GM18867 (cell line): ENCODE results near the gene KRT33B.
A peak's percentile ranks its signal among the peaks of the same experiment; 100 is the strongest.
"Not testable (repeated sequence)": the region's sequence is repeated elsewhere in the genome, so short reads cannot be mapped to it uniquely, and the experiment has no call there.

ENCODE experiments used
- ATAC-seq: cut with Tn5 transposase; IDR thresholded peaks from one replicate; pipeline ENCODE4 v1.9.1; 2021; ENCODE audit warnings: mild to moderate bottlenecking, moderate library complexity; ENCODE audit not compliant: unreplicated experiment

Gene KRT33B

DNA sequence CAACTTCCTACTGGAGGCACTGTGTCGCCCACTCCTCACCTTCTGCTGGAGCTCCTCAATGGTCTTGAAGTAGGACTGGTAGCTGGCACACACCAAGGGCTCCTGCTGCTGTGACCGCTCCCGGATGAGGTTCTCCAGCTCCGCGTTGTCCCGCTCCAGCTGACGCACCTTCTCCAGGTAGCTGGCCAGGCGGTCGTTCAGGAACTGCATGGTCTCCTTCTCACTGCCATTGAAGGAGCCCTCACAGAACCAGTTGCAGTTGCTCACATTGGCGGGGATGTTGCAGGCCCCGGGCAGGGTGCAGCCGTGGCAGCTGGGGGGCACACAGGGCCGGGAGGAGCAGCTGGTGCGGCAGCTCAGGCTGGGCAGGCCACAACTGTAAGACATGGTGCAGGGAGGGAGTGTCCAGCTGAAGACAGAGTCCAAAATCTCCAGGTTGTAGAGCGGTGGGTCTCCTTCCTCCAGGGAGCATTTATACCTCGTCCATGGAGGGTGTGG lies 19.2 kb downstream of the KRT33B start, which contains the start of gene KRT33A:
TSS of gene KRT33A (minus strand) at position 448 of the 498 bp plus-strand sequence. CDS start at position 387, 61 bp downstream.
- not testable (repeated sequence) for ATAC-seq

DNA sequence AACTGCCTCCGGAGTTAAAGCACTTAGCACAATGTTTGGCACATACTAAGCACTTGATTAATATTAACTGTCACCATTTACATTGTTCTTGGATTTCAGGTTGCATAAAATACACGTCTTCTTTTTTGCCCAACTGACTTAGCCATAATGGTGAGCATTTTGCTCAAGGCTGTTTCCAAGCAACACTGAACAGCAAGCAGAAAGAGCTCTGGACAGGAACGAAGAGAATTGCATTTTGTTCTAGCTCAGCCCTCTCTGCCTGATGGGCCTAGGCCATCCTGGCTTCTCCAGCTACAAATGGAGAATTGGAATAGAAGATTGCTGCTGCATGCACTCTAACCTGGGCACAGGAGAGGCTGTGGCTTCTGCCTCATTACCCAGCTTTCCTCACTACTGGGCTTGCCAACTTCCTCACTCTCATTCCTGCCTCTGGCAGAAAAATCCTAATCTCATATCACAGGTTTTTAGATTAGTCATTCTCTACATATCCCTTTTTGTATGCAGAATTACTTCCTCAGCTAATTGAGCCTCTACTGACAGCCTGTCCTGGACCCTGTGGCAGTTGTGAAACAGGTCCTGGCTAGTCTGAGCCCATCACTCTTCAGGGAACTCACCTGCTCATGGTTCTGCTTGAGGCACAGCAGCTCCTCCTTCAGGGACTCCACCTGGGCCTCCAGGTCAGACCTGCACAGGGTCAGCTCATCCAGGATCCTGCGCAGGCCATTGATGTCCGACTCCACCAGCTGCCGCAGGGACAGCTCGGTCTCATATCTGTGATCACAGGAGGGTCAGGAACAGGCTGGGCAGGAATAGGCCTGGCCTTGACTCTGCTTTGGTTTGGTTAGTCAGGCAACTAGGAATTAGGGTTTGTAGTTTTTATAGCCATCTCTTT lies 21.5 kb downstream of the KRT33B start:
- no peak for ATAC-seq

DNA sequence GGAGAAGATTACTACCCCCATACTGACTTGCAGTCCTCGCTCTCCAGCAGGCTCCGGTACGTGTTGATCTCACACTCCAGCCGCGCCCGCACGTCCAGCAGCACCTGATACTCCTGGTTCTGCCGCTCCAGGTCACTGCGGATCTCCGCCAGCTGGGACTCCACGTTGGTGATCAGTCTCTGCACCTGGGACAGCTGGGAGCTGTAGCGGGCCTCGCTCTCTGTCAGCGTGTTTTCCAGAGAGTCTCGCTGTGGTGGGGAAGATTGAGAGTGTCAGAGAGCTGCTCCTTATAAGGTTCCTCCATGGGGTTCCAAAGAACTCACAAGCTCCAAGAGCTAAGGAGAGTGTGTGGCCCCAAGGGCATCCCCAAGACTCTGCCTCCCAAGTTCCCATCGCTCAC lies 23.2 kb downstream of the KRT33B start:
- not testable (repeated sequence) for ATAC-seq

DNA sequence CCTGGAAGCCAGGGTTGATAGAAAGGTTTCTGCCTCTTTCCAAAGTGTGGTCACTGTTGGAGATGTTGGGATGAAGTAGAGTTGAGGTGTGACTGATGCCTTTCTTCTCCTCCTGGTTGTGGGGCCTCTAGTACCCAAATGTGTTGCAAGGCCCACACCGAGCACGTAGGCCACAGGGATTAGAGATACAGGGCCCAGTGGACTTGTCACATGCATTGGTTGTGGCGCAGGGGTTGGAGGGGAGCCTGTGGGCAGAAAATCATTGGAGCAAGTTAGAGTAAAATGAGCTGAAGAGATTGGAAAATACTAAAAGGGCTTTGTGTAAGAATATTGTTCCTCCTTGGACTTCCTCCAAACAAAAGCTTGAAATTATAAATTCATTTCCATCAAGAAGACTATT lies 23.6 kb downstream of the KRT33B start:
- ATAC-seq: no peak

DNA sequence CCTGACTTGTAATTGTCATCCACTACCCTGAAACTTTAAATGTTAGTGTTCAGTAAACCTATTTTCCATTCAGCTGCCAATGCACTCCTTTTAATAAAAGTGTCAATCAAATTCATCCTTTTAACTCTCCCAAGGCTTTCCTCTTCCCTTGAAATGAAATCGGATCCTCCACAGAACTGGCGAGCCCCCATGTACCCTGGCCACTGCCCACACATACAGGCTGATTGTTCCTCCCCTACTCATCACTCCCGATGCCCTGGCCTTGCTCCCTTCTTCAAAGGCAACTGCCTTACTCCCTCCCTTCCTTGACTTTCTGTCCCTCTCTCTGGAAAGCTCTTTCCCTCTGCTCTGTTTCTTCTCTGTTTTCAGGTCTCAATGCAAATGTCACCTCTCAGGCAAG lies 26.6 kb downstream of the KRT33B start:
- ATAC-seq: no peak

DNA sequence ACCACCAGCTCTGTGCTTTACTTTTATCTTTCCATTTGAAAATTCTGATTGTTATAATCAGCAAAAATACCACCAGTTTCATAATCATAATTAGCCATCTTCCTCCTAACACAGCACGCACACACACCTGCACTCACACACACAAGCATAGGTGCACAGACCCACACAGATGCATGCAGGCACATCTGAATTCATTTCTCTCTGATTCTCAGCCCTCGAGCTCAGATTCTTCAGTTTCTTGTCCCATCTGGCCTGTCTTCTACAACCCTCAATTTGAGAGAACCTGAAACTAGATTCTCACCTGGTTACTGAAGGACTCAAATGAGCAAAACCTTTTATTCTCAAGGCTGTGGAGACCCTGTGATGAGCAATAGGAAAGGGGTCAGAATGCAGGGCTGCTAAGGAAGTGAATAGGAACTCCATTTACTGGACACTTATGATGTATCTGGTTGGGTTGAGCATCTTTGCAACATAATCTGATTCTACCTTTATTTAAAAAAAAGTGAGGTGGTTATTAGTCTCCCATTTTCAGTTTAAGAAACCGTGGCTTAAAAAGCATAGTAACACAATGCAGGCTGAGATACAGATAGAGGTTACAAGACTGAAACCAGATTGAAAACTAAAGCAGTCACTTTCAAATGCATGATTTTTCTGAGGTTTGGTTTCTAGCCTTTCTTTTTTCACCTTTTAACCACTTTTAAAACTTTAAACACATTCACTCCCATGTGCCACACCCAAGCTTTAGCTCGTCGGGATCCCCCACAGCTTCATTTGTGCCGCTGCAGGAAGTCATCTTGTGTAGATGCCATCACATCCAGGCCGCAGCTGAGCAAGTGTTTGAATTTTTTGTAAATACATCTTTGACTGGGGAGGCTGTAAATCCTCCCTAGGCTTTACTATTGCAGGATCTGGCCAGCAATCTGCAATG lies 28.4 kb downstream of the KRT33B start:
- peak; percentile 50 for ATAC-seq

DNA sequence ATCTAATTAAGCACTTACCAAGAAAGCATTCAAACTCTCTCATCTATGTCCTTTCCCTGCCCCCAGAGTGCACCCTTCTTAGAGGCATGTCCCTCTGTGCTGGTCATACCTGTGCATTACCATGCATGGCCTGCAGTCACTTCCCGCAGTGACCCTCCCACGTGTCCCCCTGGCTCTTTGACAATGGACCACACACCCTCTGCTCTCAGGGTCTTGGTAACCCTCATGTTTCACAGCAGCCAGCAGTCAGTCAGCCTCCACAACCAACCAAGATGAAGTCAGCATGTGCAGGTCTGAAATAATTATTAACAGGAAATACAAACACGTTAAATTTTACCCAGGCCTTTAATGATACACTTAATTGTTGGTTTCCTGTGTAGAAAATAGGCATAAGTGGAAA lies 29.1 kb downstream of the KRT33B start:
- no peak for ATAC-seq

DNA sequence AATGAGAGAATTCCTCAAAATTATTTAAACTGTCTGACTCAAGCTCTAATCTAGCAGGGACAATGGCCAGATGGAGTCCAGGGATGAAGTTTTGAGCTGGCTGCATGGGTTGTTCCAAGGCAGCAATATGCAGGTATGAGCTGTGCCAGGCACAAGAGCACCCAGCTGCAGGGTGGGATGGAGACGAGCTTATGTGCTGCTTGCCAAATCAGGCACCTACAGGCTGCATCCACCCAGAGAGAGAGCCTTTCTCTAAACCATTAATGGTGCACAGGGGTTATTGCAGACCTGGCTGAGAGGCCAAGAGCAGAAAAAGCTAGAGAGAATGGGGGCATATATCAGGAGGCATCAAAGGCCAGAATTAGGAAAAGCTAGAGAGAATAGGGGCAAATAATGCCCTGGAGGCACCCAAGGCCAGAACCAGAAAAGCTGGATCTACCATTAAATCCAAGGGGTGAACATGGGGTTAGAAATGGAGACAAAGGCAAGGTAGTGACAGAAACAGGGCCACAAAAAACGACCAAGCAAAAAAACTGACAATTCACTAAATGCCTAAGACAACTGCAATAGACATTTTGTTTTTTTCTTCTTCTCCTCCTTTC lies 29.9 kb downstream of the KRT33B start:
- no peak for ATAC-seq

DNA sequence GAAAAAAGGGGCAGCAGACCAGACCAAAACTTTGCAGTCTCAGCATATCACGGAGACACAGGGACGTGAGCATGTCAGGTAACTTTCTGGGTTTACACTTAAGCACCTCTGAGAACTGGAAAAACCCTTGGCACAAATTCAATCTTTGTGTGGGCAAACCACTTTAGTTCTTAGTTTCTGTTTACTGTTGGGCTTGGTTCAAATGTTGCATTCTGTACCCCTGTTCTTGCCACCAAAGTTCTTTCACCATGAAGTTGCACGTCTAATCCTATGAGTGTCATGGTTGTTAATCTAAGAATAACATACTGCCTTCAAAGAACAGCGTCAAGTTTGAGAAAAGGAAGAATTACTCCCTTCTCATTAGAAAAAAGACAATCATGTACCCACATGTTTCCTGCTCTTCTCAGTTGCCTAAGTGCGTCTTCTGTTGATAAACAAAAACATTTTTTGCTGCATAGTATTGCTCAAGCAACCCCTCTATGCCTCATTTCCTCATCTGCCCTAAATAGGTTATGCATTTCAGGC lies 30.6 kb downstream of the KRT33B start:
- no peak for ATAC-seq

DNA sequence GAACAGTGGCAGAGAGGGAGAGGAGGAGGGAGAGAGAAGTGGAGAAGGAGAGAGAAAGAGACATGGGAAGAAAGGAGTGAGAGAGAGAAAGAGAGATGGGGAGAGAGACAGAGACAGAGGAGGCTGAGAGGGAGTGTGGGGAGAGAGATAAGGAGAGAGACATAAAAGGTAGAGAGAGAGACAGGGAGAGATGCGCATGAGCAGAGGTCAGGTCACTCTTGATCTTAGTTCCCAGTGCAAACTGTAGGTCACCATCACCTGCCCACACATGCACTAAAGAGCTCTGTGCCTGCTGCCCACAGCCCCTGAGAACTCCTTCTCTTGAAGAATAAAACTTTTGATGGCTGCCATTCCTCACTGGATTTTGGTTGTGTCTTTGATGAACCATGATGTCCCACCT lies 33.9 kb downstream of the KRT33B start:
- no peak for ATAC-seq

DNA sequence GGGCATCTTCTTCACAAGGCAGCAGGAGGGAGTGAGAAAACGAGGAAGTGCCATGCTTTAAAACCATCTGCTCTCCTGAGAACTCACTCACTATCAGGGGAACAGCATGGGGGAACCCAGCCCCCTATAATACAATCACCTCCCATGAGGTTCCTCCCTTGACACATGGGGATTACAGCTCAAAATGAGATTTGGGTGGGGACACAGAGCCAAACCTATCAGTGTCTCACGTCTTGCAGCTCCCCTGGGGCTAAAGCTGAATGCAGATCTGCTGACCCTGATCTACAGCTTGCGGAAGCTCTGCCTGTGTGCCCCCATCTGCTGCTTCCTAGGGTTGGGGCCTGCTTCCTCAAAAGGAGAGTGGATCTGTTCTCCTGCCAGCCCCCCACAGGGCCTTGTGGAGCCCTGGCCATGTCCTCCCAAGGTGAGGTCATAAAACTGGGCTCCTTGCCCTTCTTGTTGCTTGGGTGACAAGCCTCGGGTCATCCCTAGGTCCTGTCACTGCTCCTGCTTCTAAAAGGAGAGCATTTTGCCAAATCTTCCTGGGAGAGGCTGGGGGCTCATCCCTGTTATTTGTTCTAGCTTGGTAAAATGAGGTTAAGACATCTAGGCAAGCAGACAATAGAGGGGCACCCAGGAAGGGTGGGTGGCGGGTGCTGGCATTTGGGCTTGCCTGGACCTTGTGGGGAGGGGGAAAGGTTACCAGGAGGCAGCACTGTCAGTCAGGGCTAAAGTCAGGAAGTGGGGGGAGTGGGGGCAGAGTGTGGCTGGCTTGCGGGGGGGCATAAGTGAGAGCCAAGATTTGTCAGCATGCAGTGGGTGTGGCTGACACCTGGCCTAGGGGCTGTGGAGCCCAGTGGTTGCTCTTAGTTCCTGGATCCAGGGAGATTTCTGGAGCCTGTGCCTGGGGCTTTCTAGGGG lies 35.0 kb downstream of the KRT33B start:
- ATAC-seq: no peak

DNA sequence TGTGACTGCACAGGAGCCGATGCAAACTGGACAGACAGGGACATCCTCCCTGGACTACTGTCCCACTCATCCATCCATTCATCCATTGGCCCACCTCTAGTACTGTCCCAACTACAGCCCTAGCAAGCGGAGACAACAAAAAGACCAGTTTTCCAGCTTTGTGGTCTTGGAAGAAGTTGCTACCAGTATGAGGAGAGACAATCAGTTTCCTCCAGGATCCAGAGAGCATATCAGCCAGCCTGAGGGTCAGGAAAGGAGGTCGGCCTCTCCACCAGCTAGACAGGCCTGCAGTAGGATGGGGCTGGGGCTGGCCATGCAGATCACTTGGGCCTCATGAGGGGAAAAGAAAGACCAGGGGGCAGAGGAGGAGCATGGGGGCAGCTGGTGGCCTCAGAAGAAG lies 35.8 kb downstream of the KRT33B start:
- ATAC-seq: no peak

DNA sequence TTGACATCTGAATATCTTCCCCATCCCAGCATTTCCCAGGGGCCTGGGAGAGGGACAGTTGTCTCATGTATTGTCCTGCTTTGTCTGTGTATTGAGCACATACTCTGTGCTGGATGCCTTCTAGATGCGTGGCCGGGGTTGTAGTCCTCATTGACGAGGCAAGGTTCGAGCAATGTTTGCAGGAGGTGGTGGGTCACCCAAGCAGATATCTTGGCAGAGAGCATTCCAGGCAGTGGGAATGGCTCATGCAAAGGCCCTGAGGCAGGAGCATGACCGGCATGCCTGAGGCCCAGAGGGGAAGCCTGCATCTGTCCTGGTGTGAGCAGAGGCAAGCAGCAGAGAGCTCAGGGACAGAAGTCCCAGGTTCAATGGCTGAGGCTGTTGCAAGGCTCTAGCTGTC lies 36.5 kb downstream of the KRT33B start:
- ATAC-seq: no peak

DNA sequence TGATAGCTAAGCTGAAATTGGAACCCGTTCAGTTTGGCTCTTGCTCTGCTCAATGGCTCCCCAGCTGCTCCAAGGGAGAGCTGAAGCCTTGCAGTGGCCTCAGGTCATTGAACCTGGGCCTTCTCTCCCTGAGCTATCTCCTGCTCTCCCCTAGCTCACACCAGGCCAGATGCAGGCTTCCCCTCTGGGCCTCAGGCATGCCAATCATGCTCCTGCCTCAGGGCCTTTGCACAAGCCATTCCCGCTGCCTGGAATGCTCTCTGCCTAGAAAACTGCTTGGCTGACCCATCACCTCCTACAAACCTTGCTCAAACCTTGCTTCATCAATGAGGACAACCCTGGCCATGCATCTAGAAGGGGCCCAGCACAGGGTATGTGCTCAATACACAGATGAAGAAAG lies 37.4 kb downstream of the KRT33B start:
- no peak for ATAC-seq

DNA sequence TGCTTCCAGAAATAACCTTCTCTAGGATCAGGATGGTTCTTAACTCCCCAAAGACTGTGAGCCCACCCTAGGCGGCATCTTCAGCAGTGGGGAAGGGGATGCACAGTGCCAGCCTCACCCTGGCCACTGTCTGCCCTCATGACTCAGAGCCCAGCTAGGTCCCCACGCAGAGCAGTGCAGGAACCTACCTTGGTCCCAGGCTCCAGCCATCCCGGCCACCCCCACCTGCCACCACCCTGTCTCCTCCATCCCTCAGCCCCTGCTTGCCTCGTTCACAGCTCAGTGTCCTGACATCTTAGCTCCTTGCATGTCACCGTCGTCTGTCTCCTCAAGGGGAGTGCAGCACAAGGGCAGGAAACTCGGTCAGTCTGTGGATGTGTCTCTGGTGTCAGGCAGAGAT lies 38.0 kb downstream of the KRT33B start:
- no peak for ATAC-seq

DNA sequence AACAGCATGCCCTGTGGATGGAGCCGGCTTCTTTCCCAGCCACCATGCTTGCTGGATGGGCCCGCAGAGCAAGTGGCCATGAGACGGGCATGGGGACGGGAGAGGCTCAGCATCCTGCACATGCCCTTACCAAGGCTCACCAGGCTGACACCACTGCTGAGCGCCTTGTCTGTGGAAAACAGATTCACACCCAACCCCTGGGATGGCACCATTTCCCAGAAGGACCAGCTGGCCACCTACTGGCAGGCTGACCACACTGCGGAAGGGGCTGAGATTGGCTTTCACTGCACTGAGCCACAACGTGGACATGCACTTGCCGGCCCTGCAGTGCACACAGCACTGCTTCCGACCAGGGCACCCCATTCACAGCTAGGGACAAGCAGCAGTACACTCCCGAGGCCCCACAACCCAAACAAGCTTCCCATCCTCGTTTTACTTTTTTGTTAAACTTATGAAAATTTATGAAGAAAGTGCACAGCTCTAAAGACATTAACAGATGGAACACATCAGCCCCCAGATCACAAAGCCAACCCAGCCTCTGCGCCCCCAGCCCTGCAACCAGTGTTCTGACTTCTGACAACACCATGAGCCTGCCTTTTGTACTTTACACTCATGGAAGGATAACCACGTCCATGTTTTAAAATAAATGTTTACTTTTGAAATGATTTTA lies 40.2 kb downstream of the KRT33B start:
- ATAC-seq: no peak

DNA sequence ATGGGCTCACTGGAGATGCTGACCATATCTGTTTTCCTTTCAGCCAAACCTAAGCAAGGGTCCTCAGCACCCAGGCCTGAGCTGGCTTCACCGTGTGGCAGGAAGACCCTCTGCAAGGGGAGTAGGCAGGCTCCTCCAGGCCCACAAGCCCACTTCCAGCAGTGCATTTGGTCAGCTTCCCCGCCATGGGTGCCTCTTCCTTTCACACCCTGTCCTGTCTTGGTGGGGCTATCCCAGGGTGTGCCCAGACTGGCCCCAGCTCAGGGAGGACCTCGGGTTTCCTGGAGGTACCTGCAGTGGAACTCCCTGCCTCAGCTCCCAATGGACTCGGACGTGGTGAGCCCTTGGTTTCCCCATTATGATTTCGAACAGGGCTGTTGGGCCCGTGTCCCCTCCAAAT lies 41.4 kb downstream of the KRT33B start:
- ATAC-seq: no peak

DNA sequence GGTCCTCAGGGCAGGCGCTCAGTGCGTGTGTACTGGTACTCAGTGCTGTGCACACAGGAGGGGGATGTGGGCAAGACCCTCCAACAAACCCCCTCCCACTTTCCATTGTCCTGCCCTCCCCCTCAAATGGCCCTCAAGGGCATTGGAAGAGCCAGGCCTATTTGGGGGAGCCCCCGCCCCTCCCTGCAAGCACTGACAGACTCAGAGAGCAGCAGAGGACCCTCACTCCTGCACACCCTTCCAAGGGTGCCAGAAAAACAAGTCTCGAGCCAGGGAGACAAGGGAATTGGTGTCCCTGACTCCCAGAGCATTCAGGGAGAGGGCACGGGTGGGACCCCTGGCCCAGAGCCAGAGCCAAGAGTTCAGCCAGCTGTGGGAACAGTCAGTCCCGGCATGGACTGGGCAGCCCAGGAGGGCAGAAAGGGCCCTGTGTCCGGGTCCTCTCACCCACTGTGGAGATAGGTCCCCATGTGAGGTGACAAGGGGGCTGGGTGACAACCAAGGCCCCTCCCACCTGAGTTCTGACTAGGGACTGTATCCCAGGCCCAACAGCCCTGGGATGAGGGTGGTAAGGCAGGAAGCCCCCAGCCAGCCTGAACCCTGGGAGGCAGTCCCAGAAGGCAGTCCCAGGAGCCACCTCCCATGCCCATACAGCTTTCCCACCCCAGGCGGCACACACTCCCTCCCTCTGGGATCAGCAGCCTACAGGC lies 42.0 kb downstream of the KRT33B start:
- no peak for ATAC-seq
